OCI-LY3 (cell line): ENCODE results near the gene MAP2K4.

Source experiments
- EZH2phosphoT487 ChIP-seq: fragments of 200-600 bp; shearing (Covaris generic); IDR thresholded peaks from 2 replicates; pipeline ENCODE4 v1.6.1; 2018; ENCODE audit warnings: antibody characterized with exemption, mixed run types, low read depth
- TF ChIP-seq, protein P1 (sequence below): fragments of 200-600, 300-600 bp; sonication (generic); IDR thresholded peaks from 2 replicates; pipeline ENCODE4 v1.5.1; 2014; ENCODE audit warnings: antibody characterized with exemption, low read length, low read depth

DNA sequence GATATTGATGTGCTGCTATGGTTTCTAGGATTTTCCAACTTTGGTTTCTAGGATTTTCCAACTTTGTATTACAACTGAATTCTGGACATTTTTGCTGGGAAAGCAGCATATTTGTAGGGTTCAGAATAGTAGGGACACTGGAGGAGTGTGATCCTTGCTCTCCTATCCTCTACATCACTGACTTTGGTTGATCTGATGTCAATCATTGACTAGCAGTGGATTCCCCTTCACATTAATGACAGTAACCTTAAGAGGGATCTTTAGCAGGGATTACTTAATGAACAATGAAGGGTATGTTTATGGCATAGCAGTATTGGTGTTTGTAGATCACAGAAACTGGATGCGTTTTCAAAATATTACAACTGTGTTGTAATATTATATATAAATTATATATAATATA, 67.4 kb downstream of the MAP2K4 start:
- TF ChIP-seq, protein P1, sequence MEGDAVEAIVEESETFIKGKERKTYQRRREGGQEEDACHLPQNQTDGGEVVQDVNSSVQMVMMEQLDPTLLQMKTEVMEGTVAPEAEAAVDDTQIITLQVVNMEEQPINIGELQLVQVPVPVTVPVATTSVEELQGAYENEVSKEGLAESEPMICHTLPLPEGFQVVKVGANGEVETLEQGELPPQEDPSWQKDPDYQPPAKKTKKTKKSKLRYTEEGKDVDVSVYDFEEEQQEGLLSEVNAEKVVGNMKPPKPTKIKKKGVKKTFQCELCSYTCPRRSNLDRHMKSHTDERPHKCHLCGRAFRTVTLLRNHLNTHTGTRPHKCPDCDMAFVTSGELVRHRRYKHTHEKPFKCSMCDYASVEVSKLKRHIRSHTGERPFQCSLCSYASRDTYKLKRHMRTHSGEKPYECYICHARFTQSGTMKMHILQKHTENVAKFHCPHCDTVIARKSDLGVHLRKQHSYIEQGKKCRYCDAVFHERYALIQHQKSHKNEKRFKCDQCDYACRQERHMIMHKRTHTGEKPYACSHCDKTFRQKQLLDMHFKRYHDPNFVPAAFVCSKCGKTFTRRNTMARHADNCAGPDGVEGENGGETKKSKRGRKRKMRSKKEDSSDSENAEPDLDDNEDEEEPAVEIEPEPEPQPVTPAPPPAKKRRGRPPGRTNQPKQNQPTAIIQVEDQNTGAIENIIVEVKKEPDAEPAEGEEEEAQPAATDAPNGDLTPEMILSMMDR: no peak
- TF ChIP-seq EZH2phosphoT487: no peak
